ENCODE results near the gene PKN1. TPM values are rescaled to one million over a fixed set of nuclear protein-coding genes. Genes with fewer than 3 reads are reported as not detected.

The PKN1 gene
- total and polyA plus RNA-seq, 5 donors, result 79.3 to 138 (median 128) TPM

- WGBS, result 72% methylated on average over 24 of the region's 24 CpGs
- no peaks in the 10 kb centered on the region for H3K4me1 ChIP-seq (ENCODE audit: control insufficient read depth, insufficient read depth, low read length)
- DNase-seq (peak; percentile 36 to 78 (median 60)), ATAC-seq (no peak)
- H3K4me3 ChIP-seq (ENCODE audit: low read length), result no peak overlapping the region
- no peaks in the 10 kb centered on the region for H3K27me3 ChIP-seq (ENCODE audit: control insufficient read depth, insufficient read depth)
- no peaks in the 10 kb centered on the region for H3K9me3 ChIP-seq (ENCODE audit: control insufficient read depth, low read length)
- no peak overlapping the region for H3K27ac ChIP-seq (ENCODE audit: low read length)
- intact Hi-C loops (cut with DNase I), result no loop called here
Observed at GRCh38 chr19:14478113-14478545, 45.0 kb downstream of the PKN1 start.

- no peak overlapping the region for H3K4me3 ChIP-seq (ENCODE audit: low read length)
- H3K9me3 ChIP-seq (ENCODE audit: control insufficient read depth, low read length), result no peaks in the 10 kb centered on the region
- 83% methylated on average over 14 of the region's 14 CpGs for WGBS
- no peak overlapping the region for H3K27ac ChIP-seq (ENCODE audit: low read length)
- DNase-seq, result peak in 2 of 3 donors; percentile 36 to 61
- no peaks in the 10 kb centered on the region for H3K27me3 ChIP-seq (ENCODE audit: control insufficient read depth, insufficient read depth)
- intact Hi-C loops (cut with DNase I), result no loop called here
- no peaks in the 10 kb centered on the region for H3K4me1 ChIP-seq (ENCODE audit: control insufficient read depth, insufficient read depth, low read length)
- ATAC-seq, result no peak
Observed at GRCh38 chr19:14479309-14479974, 46.3 kb downstream of the PKN1 start.

- Histone ChIP-seq H3K27ac (ENCODE audit: low read length) (no peak overlapping the region), H3K4me1 (ENCODE audit: control insufficient read depth, insufficient read depth, low read length) (no peaks in the 10 kb centered on the region)
Observed at GRCh38 chr19:14479975-14480699, 47.0 kb downstream of the PKN1 start.

GRCh38 chr19:14480700-14481079 lies 47.6 kb downstream of the PKN1 start:
- WGBS, result 88% methylated on average over 5 of the region's 5 CpGs
- ATAC-seq, result no peak
- Histone ChIP-seq H3K4me3 (ENCODE audit: low read length) (no peak overlapping the region), H3K27ac (ENCODE audit: low read length) (no peak overlapping the region), H3K9me3 (ENCODE audit: control insufficient read depth, low read length) (no peaks in the 10 kb centered on the region), H3K27me3 (ENCODE audit: control insufficient read depth, insufficient read depth) (no peaks in the 10 kb centered on the region), H3K4me1 (ENCODE audit: control insufficient read depth, insufficient read depth, low read length) (no peaks in the 10 kb centered on the region)
- no peak for DNase-seq
- intact Hi-C loops (cut with DNase I), result no loop called here

More at GRCh38 chr19:14479975-14480699, 47.0 kb downstream of the PKN1 start:
- 67% methylated on average over 43 of the region's 43 CpGs for WGBS
- Histone ChIP-seq H3K27me3 (ENCODE audit: control insufficient read depth, insufficient read depth) (no peaks in the 10 kb centered on the region), H3K9me3 (ENCODE audit: control insufficient read depth, low read length) (no peaks in the 10 kb centered on the region), H3K4me3 (ENCODE audit: low read length) (no peak overlapping the region)
- intact Hi-C loops (cut with DNase I), result no loop called here
- ATAC-seq (peak in 1 of 2 donors; percentile 11), DNase-seq (peak in 2 of 3 donors; percentile 77 to 83)

GRCh38 chr19:14482172-14482941 lies 49.3 kb downstream of the PKN1 start:
- H3K9me3 ChIP-seq (ENCODE audit: control insufficient read depth, low read length), result no peaks in the 10 kb centered on the region
- 96% methylated on average over 18 of the region's 18 CpGs for WGBS
- no peaks in the 10 kb centered on the region for H3K27me3 ChIP-seq (ENCODE audit: control insufficient read depth, insufficient read depth)
- intact Hi-C loops (cut with DNase I), result no loop called here
- DNase-seq (peak in 1 of 3 donors; percentile 58), ATAC-seq (no peak)
- H3K4me1 ChIP-seq (ENCODE audit: control insufficient read depth, insufficient read depth, low read length), result no peaks in the 10 kb centered on the region
- no peak overlapping the region for H3K4me3 ChIP-seq (ENCODE audit: low read length)
- H3K27ac ChIP-seq (ENCODE audit: low read length), result no peak overlapping the region

GRCh38 chr19:14487370-14488125 lies 54.4 kb downstream of the PKN1 start:
- intact Hi-C loops (cut with DNase I), result no loop called here
- Histone ChIP-seq H3K27ac (ENCODE audit: low read length) (no peak overlapping the region), H3K4me3 (ENCODE audit: low read length) (no peak overlapping the region), H3K27me3 (ENCODE audit: control insufficient read depth, insufficient read depth) (no peaks in the 10 kb centered on the region), H3K4me1 (ENCODE audit: control insufficient read depth, insufficient read depth, low read length) (no peaks in the 10 kb centered on the region), H3K9me3 (ENCODE audit: control insufficient read depth, low read length) (no peaks in the 10 kb centered on the region)
- ATAC-seq (no peak), DNase-seq (no peak)
- WGBS, result 96% methylated on average over 16 of the region's 16 CpGs

GRCh38 chr19:14492756-14493337 lies 59.7 kb downstream of the PKN1 start:
- H3K27ac ChIP-seq (ENCODE audit: low read length), result no peak overlapping the region
- H3K27me3 ChIP-seq (ENCODE audit: control insufficient read depth, insufficient read depth), result no peaks in the 10 kb centered on the region
- intact Hi-C loops (cut with DNase I), result no loop called here
- no peak overlapping the region for H3K4me3 ChIP-seq (ENCODE audit: low read length)
- DNase-seq, result no peak
- H3K4me1 ChIP-seq (ENCODE audit: control insufficient read depth, insufficient read depth, low read length), result peaks cover 5% of the 10 kb centered on the region
- 82% methylated on average over 5 of the region's 5 CpGs for WGBS
- H3K9me3 ChIP-seq (ENCODE audit: control insufficient read depth, low read length), result no peaks in the 10 kb centered on the region
- no peak for ATAC-seq

GRCh38 chr19:14494411-14494810 lies 61.3 kb downstream of the PKN1 start:
- DNase-seq (no peak), ATAC-seq (no peak)
- Histone ChIP-seq H3K27ac (ENCODE audit: low read length) (no peak overlapping the region), H3K4me3 (ENCODE audit: low read length) (no peak overlapping the region), H3K4me1 (ENCODE audit: control insufficient read depth, insufficient read depth, low read length) (peaks cover 5% of the 10 kb centered on the region), H3K9me3 (ENCODE audit: control insufficient read depth, low read length) (no peaks in the 10 kb centered on the region), H3K27me3 (ENCODE audit: control insufficient read depth, insufficient read depth) (no peaks in the 10 kb centered on the region)
- intact Hi-C loops (cut with DNase I), result no loop called here
- 86% methylated on average over 4 of the region's 4 CpGs for WGBS

GRCh38 chr19:14494910-14495671 lies 62.0 kb downstream of the PKN1 start:
- Histone ChIP-seq H3K4me1 (ENCODE audit: control insufficient read depth, insufficient read depth, low read length) (peaks cover 5% of the 10 kb centered on the region), H3K4me3 (ENCODE audit: low read length) (peak overlapping the region; percentile 89), H3K9me3 (ENCODE audit: control insufficient read depth, low read length) (no peaks in the 10 kb centered on the region), H3K27ac (ENCODE audit: low read length) (no peak overlapping the region), H3K27me3 (ENCODE audit: control insufficient read depth, insufficient read depth) (no peaks in the 10 kb centered on the region)
- ATAC-seq (no peak), DNase-seq (no peak)
- intact Hi-C loops (cut with DNase I), result no loop called here
- WGBS, result 28% methylated on average over 14 of the region's 14 CpGs

GRCh38 chr19:14495672-14496028 lies 62.5 kb downstream of the PKN1 start:
- intact Hi-C loops (cut with DNase I), result no loop called here
- Histone ChIP-seq H3K27ac (ENCODE audit: low read length) (peak overlapping the region; percentile 49), H3K27me3 (ENCODE audit: control insufficient read depth, insufficient read depth) (no peaks in the 10 kb centered on the region), H3K4me3 (ENCODE audit: low read length) (peak overlapping the region; percentile 89), H3K9me3 (ENCODE audit: control insufficient read depth, low read length) (no peaks in the 10 kb centered on the region), H3K4me1 (ENCODE audit: control insufficient read depth, insufficient read depth, low read length) (peaks cover 5% of the 10 kb centered on the region)
- ATAC-seq, result peak in 1 of 2 donors; percentile 4
- DNase-seq, result peak in 1 of 3 donors; percentile 81
- under 1% methylated on average over 28 of the region's 28 CpGs for WGBS

Data from right cardiac atrium (tissue), 5 donors.